ENCODE measurements around the gene TSPAN4.

- TF ChIP-seq ESRRG (CRISPR knock-in tag; IDR thresholded peaks at IDR 0.05) (no peak), GLIS3 (CRISPR knock-in tag; IDR thresholded peaks at IDR 0.05) (no peak), CREB5 (CRISPR knock-in tag; IDR thresholded peaks at IDR 0.05; ENCODE audit: low read depth) (no peak), CSRNP3 (CRISPR knock-in tag; IDR thresholded peaks at IDR 0.05) (no peak), PATZ1 (CRISPR knock-in tag; IDR thresholded peaks at IDR 0.05; ENCODE audit: borderline replicate concordance) (no peak), SNAI2 (CRISPR knock-in tag; IDR thresholded peaks at IDR 0.05) (no peak)
Observed at GRCh38 chr11:829176-829846, 13.3 kb upstream of the TSPAN4 start.
